Lower leg skin (tissue), 3 donors: ENCODE data around the gene SMCO1.
"Not testable (repeated sequence)": the region's sequence is repeated elsewhere in the genome, so short reads cannot be mapped to it uniquely, and the experiment has no call there.

Experiments
- POLR2A ChIP-seq, 2 donors: fragments of 450-650 bp; IDR thresholded peaks; one replicate each; pipeline ENCODE4 v1.6.1; 2016 to 2017; ENCODE audit warnings: antibody characterized with exemption in 2 of 2, mild to moderate bottlenecking in 1 of 2, moderate library complexity in 1 of 2
- TF ChIP-seq, protein P1 (sequence below), 3 donors: fragments of 450-650 bp; IDR thresholded peaks; one replicate each; pipeline ENCODE4 v1.5.1; 2016; ENCODE audit warnings: antibody characterized with exemption in 3 of 3, mild to moderate bottlenecking in 3 of 3, moderate library complexity in 2 of 3

DNA sequence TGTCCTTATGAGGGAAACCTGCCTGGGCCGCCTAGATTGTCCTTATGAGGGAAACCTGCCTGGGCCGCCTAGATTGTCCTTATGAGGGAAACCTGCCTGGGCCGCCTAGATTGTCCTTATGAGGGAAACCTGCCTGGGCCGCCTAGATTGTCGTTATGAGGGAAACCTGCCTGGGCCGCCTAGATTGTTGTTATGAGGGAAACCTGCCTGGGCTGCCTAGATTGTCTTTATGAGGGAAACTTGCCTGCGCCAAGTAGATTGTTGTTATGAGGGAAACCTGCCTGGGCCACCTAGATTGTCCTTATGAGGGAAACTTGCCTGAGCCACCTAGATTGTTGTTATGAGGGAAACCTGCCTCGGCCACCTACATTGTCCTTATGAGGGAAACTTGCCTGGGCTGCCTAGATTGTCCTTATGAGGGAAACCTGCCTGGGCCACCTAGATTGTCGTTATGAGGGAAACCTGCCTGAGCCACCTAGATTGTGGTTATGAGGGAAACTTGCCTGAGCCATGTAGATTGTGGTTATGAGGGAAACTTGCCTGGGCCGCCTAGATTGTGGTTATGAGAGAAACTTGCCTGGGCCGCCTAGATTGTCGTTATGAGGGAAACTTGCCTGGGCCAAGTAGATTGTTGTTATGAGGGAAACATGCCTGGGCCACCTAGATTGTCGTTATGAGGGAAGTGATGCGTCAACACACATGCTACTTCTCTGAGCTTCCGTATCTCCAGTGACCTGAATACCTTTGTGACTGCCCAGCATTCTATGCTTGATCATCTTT is 3.3 kb downstream of the SMCO1 start:
- not testable (repeated sequence) for TF ChIP-seq POLR2A (IDR thresholded peaks at IDR 0.05)
- TF ChIP-seq, protein P1, sequence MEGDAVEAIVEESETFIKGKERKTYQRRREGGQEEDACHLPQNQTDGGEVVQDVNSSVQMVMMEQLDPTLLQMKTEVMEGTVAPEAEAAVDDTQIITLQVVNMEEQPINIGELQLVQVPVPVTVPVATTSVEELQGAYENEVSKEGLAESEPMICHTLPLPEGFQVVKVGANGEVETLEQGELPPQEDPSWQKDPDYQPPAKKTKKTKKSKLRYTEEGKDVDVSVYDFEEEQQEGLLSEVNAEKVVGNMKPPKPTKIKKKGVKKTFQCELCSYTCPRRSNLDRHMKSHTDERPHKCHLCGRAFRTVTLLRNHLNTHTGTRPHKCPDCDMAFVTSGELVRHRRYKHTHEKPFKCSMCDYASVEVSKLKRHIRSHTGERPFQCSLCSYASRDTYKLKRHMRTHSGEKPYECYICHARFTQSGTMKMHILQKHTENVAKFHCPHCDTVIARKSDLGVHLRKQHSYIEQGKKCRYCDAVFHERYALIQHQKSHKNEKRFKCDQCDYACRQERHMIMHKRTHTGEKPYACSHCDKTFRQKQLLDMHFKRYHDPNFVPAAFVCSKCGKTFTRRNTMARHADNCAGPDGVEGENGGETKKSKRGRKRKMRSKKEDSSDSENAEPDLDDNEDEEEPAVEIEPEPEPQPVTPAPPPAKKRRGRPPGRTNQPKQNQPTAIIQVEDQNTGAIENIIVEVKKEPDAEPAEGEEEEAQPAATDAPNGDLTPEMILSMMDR (IDR thresholded peaks at IDR 0.05), result not testable (repeated sequence)
